Calu3 (cell line): ENCODE measurements around the gene COL5A2. TPM values are rescaled to one million over a fixed set of nuclear protein-coding genes. Genes with fewer than 3 reads are reported as not detected.

Experiments
- BruUV-seq: library from RNA; stranded (reverse); fragments of 400-500 nt; replicated peaks from 2 replicates; lab custom pipeline; 2021; lab: Mats Ljungman, UMichigan
- CTCF ChIA-PET: fragments of 300-600 bp; sonication (Branson Sonifier 250); formaldehyde crosslinking; loops from one replicate; lab custom pipeline; 2022; ENCODE audit warnings: antibody characterized with exemption; lab: Charles Lee
- DNase-seq: peaks from one replicate; pipeline ENCODE4 v3.0.0; 2022
- H3K27ac Mint-ChIP-seq: one replicate; pipeline ENCODE4 v1.8.0; 2022; ENCODE audit warnings: mixed read lengths; ENCODE audit not compliant: unreplicated experiment
- H3K27me3 Mint-ChIP-seq: one replicate; pipeline ENCODE4 v1.8.0; 2022; ENCODE audit warnings: mixed read lengths; ENCODE audit not compliant: unreplicated experiment
- H3K36me3 Mint-ChIP-seq: one replicate; pipeline ENCODE4 v1.8.0; 2022; ENCODE audit warnings: mild to moderate bottlenecking, moderate library complexity, mixed read lengths; ENCODE audit not compliant: insufficient read depth, unreplicated experiment
- H3K4me1 Mint-ChIP-seq: one replicate; pipeline ENCODE4 v1.8.0; 2022; ENCODE audit warnings: mild to moderate bottlenecking, low read depth, mixed read lengths; ENCODE audit not compliant: unreplicated experiment
- H3K4me3 Mint-ChIP-seq: one replicate; pipeline ENCODE4 v1.8.0; 2022; ENCODE audit warnings: mild to moderate bottlenecking, low read depth, moderate library complexity, mixed read lengths; ENCODE audit not compliant: unreplicated experiment
- H3K9me3 Mint-ChIP-seq: one replicate; pipeline ENCODE4 v1.8.0; 2022; ENCODE audit warnings: low read depth, mixed read lengths; ENCODE audit not compliant: unreplicated experiment
- intact Hi-C: fragments of 100-400 bp; cut with micrococcal nuclease; formaldehyde crosslinking; loops from one replicate; pipeline ENCODE4 v1.10.0; 2022; ENCODE audit not compliant: unreplicated experiment
- total RNA-seq: library from RNA; stranded (reverse); gene quantifications from 2 replicates; pipeline ENCODE4 v1.2.3, GENCODE V29; 2022
- TF ChIP-seq, protein P1 (sequence below): fragments of 200-600 bp; IDR thresholded peaks from one replicate; pipeline ENCODE4 v1.8.0; 2022; ENCODE audit warnings: antibody characterized with exemption; ENCODE audit not compliant: unreplicated experiment

The COL5A2 gene
- total RNA-seq, 1 experiment from 2014 or later, result 1.1 TPM

DNA sequence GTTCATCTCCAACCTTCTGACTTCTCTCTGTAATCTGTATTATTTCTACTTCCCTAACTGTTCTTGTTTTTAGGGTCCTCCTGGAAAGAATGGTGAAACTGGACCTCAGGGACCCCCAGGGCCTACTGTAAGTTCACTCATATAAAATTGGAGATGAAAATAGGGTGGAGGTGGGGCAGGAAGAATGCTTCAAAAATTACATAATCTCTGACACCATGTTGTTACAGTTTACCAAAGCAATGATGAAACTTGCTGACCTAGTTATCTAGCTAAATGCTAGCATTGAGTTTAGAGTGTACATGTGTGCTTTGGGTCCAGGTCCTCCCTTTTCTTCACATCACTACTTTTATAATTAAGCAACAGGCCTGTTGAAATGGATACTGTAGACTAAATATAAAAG lies 182.3 kb downstream of the COL5A2 start:
- DNase-seq, result no peak
- CTCF ChIA-PET, result no interaction called here
- Mint-ChIP-seq H3K4me1 (peaks cover 1% of the 10 kb centered on the region), H3K36me3 (no peaks in the 10 kb centered on the region), H3K27me3 (no peaks in the 10 kb centered on the region), H3K4me3 (no peak overlapping the region), H3K9me3 (no peaks in the 10 kb centered on the region), H3K27ac (no peak overlapping the region)
- no TSS peak for BruUV-seq
- TF ChIP-seq, protein P1, sequence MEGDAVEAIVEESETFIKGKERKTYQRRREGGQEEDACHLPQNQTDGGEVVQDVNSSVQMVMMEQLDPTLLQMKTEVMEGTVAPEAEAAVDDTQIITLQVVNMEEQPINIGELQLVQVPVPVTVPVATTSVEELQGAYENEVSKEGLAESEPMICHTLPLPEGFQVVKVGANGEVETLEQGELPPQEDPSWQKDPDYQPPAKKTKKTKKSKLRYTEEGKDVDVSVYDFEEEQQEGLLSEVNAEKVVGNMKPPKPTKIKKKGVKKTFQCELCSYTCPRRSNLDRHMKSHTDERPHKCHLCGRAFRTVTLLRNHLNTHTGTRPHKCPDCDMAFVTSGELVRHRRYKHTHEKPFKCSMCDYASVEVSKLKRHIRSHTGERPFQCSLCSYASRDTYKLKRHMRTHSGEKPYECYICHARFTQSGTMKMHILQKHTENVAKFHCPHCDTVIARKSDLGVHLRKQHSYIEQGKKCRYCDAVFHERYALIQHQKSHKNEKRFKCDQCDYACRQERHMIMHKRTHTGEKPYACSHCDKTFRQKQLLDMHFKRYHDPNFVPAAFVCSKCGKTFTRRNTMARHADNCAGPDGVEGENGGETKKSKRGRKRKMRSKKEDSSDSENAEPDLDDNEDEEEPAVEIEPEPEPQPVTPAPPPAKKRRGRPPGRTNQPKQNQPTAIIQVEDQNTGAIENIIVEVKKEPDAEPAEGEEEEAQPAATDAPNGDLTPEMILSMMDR, result no peak
- intact Hi-C loops, result loop anchor here (10.0 kb wide), 1 partner anchor 418 kb away; no protein-coding TSS in a partner anchor

DNA sequence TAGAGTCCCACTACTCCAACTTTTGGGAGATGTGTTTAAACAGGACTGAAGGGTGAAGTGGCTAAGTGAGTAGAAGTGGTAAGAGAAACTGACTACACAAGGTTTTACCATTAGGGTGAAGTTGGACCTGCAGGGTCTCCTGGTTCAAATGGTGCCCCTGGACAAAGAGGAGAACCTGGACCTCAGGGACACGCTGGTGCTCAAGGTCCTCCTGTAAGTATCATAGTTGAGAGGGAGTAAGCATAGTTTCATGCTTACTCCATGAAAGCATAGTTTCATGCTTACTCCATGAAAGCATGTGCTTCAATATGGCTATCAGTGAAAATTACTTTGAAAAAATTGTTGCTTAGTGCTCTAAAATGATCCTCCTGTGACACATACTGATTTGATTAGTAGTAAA lies 186.3 kb downstream of the COL5A2 start:
- no TSS peak for BruUV-seq
- DNase-seq, result no peak
- H3K36me3 Mint-ChIP-seq, result no peaks in the 10 kb centered on the region
- H3K27me3 Mint-ChIP-seq, result no peaks in the 10 kb centered on the region
- TF ChIP-seq, protein P1, result no peak
- H3K4me1 Mint-ChIP-seq, result no peaks in the 10 kb centered on the region
- no peak overlapping the region for H3K4me3 Mint-ChIP-seq
- CTCF ChIA-PET, result no interaction called here
- intact Hi-C loops, result loop anchor here (10.0 kb wide), 1 partner anchor 422 kb away; no protein-coding TSS in a partner anchor
- H3K9me3 Mint-ChIP-seq, result no peaks in the 10 kb centered on the region
- no peak overlapping the region for H3K27ac Mint-ChIP-seq

DNA sequence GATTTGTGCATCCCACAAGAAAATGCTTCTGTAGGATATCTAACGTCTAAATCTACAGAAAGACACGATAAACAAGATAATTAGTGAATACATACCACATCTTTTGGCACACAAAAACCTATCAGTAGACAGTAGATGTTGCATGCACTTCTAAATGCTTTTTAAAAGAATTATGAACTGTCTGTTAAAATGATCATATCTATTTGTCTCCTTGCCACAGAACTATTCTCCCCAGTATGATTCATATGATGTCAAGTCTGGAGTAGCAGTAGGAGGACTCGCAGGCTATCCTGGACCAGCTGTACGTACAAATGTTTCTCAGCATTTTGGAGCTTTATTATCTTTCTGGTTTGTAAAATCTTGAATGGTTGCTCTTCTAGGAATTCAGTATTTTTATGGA lies 192.7 kb downstream of the COL5A2 start:
- intact Hi-C loops, result loop anchor here (10.0 kb wide), 1 partner anchor 1392 kb away; no protein-coding TSS in a partner anchor
- no peaks in the 10 kb centered on the region for H3K36me3 Mint-ChIP-seq
- no peaks in the 10 kb centered on the region for H3K9me3 Mint-ChIP-seq
- CTCF ChIA-PET, result no interaction called here
- no peak overlapping the region for H3K27ac Mint-ChIP-seq
- TF ChIP-seq, protein P1, result no peak
- H3K27me3 Mint-ChIP-seq, result no peaks in the 10 kb centered on the region
- no peak for DNase-seq
- no peaks in the 10 kb centered on the region for H3K4me1 Mint-ChIP-seq
- BruUV-seq, result no TSS peak
- no peak overlapping the region for H3K4me3 Mint-ChIP-seq

DNA sequence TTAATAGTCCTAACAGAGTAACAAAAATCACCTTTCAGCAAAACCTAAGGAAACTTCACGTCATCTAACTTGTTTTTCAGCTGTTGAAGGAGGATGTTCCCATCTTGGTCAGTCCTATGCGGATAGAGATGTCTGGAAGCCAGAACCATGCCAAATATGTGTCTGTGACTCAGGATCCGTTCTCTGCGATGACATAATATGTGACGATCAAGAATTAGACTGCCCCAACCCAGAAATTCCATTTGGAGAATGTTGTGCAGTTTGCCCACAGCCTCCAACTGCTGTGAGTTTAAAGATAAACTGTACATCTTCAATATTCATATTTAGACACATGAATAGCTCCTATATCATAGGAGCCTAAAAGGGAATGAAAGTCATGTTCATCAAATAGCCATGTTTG lies 194.9 kb downstream of the COL5A2 start:
- no peaks in the 10 kb centered on the region for H3K9me3 Mint-ChIP-seq
- CTCF ChIA-PET, result interaction anchor here (0.9 to 1.1 kb wide), 2 partner anchors 460 kb away, joined by 3 read pairs; no protein-coding TSS in a partner anchor
- intact Hi-C loops, result loop anchor here (10.0 kb wide), 1 partner anchor 1390 kb away; no protein-coding TSS in a partner anchor
- no peaks in the 10 kb centered on the region for H3K4me1 Mint-ChIP-seq
- no TSS peak for BruUV-seq
- H3K27ac Mint-ChIP-seq, result no peak overlapping the region
- TF ChIP-seq, protein P1, result no peak
- no peak overlapping the region for H3K4me3 Mint-ChIP-seq
- DNase-seq, result no peak
- no peaks in the 10 kb centered on the region for H3K36me3 Mint-ChIP-seq
- no peaks in the 10 kb centered on the region for H3K27me3 Mint-ChIP-seq
